ENCODE data around the gene ANKDD1B. TPM values are rescaled to one million over a fixed set of nuclear protein-coding genes. Genes with fewer than 3 reads are reported as not detected.

Gene ANKDD1B
- total RNA-seq, 1 donor: 0.72 TPM

DNA sequence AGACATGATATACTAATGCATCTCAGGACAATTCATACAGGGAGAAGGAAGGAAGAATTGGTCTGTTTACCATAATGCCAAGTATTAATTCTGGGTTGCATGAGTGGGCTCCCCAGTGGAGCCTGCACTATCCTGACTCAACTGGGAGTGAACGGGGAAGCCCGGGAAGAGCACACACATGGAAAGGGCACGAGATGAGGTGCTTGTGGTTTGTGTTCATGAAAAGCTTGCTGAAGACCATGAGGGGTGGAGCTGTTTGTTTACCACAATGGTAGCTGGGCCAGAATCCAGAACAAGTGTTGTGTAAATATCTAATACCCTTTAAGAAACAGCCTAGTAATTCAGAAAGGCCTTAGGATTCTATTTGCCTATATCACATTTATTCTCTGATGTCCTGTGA, 61.4 kb downstream of the ANKDD1B start:
- H4K20me1 ChIP-seq (ENCODE audit: insufficient read depth, low read length): no peaks in the 10 kb centered on the region
- H3K27ac ChIP-seq (ENCODE audit: low read depth, low read length): no peak overlapping the region
- H3K4me1 ChIP-seq (ENCODE audit: insufficient read depth, low read length): peaks cover 7% of the 10 kb centered on the region
- H3K4me3 ChIP-seq (ENCODE audit: insufficient read depth, low read length): no peak overlapping the region
- no peak overlapping the region for H2AFZ ChIP-seq (ENCODE audit: low read length)
- TF ChIP-seq, protein P1, sequence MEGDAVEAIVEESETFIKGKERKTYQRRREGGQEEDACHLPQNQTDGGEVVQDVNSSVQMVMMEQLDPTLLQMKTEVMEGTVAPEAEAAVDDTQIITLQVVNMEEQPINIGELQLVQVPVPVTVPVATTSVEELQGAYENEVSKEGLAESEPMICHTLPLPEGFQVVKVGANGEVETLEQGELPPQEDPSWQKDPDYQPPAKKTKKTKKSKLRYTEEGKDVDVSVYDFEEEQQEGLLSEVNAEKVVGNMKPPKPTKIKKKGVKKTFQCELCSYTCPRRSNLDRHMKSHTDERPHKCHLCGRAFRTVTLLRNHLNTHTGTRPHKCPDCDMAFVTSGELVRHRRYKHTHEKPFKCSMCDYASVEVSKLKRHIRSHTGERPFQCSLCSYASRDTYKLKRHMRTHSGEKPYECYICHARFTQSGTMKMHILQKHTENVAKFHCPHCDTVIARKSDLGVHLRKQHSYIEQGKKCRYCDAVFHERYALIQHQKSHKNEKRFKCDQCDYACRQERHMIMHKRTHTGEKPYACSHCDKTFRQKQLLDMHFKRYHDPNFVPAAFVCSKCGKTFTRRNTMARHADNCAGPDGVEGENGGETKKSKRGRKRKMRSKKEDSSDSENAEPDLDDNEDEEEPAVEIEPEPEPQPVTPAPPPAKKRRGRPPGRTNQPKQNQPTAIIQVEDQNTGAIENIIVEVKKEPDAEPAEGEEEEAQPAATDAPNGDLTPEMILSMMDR (IDR thresholded peaks at IDR 0.05; ENCODE audit: extremely low read depth, low read depth, low read length): no peak
- H3K9me3 ChIP-seq (ENCODE audit: low read depth, low read length): no peaks in the 10 kb centered on the region
- no peaks in the 10 kb centered on the region for H3K27me3 ChIP-seq (ENCODE audit: insufficient read depth, low read length)
- H3K79me2 ChIP-seq (ENCODE audit: insufficient read depth, low read length): no peaks in the 10 kb centered on the region
- DNase-seq (ENCODE audit: insufficient read length, low spot score, missing footprints): no peak
- no peak overlapping the region for H3K4me2 ChIP-seq (ENCODE audit: insufficient read depth, low read length)
- no peaks in the 10 kb centered on the region for H3K36me3 ChIP-seq (ENCODE audit: insufficient read depth, low read length)

DNA sequence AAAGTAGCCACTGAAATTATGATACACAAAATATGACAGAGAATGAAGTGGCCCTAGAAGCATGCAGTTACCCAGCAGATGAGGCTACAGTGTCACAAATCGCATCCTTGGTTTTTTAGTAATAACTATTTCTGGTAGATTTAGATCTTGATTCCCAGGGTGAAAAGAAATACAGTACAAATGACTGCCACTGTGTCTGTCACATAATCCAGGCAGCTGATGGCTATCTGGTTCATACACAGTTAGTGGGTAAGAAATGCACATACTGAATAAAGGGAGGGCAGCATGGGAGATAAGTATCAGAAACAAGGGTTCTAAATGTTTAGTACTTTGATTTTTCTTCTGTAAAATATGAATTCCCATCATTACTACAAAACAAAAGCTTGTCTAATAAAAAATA, 64.5 kb downstream of the ANKDD1B start:
- no peaks in the 10 kb centered on the region for H3K79me2 ChIP-seq (ENCODE audit: insufficient read depth, low read length)
- no peak overlapping the region for H3K4me3 ChIP-seq (ENCODE audit: insufficient read depth, low read length)
- TF ChIP-seq, protein P1 (IDR thresholded peaks at IDR 0.05; ENCODE audit: extremely low read depth, low read depth, low read length): no peak
- H3K27ac ChIP-seq (ENCODE audit: low read depth, low read length): no peak overlapping the region
- H2AFZ ChIP-seq (ENCODE audit: low read length): no peak overlapping the region
- peaks cover 1% of the 10 kb centered on the region for H3K4me1 ChIP-seq (ENCODE audit: insufficient read depth, low read length)
- no peaks in the 10 kb centered on the region for H3K36me3 ChIP-seq (ENCODE audit: insufficient read depth, low read length)
- no peak overlapping the region for H3K4me2 ChIP-seq (ENCODE audit: insufficient read depth, low read length)
- no peak for DNase-seq (ENCODE audit: insufficient read length, low spot score, missing footprints)
- no peaks in the 10 kb centered on the region for H4K20me1 ChIP-seq (ENCODE audit: insufficient read depth, low read length)
- H3K9me3 ChIP-seq (ENCODE audit: low read depth, low read length): no peaks in the 10 kb centered on the region
- no peaks in the 10 kb centered on the region for H3K27me3 ChIP-seq (ENCODE audit: insufficient read depth, low read length)

DNA sequence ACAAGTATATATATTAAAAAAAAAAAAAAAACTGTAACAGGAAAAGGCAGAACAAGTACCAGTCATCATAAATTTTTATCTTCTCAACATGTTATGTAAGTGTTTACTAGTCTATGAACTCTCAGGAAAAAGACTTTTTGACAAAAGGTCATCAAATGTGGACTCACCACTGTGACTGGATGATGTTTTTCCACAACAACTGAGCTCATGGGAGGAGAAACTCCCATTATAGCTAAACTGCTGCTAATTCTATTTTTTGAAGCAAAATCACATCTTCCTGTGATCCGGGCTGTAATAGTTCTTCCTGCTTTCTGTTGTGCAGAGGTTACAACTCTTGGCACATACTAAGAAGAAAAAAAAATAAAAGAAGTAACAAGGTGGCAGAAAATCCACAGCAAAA, 66.4 kb downstream of the ANKDD1B start:
- Histone ChIP-seq H3K4me1 (ENCODE audit: insufficient read depth, low read length) (peaks cover 4% of the 10 kb centered on the region), H3K4me3 (ENCODE audit: insufficient read depth, low read length) (no peak overlapping the region), H2AFZ (ENCODE audit: low read length) (no peak overlapping the region), H3K9me3 (ENCODE audit: low read depth, low read length) (no peaks in the 10 kb centered on the region), H3K79me2 (ENCODE audit: insufficient read depth, low read length) (no peaks in the 10 kb centered on the region), H3K27me3 (ENCODE audit: insufficient read depth, low read length) (no peaks in the 10 kb centered on the region), H3K4me2 (ENCODE audit: insufficient read depth, low read length) (no peak overlapping the region), H4K20me1 (ENCODE audit: insufficient read depth, low read length) (no peaks in the 10 kb centered on the region), H3K36me3 (ENCODE audit: insufficient read depth, low read length) (no peaks in the 10 kb centered on the region), H3K27ac (ENCODE audit: low read depth, low read length) (no peak overlapping the region)
- no peak for DNase-seq (ENCODE audit: insufficient read length, low spot score, missing footprints)
- TF ChIP-seq, protein P1 (IDR thresholded peaks at IDR 0.05; ENCODE audit: extremely low read depth, low read depth, low read length): no peak

DNA sequence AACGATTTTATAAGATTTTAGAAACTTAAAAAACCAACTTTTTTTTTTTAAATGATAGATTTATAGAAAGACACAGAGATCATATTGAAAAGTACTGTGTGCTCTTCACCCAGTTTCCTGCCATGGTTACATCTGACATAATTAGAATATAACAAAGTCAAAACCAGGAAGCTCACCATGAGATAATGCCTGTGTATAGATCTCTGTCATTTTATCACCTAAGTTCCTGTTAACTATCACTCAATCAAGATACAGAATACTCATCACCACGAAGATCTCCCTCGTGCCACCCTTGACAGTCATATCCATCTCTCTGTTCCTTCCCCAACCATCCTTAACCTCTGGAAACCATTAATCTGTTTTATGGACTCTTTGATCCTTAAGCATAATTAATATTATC, 66.9 kb downstream of the ANKDD1B start:
- Histone ChIP-seq H4K20me1 (ENCODE audit: insufficient read depth, low read length) (no peaks in the 10 kb centered on the region), H3K27ac (ENCODE audit: low read depth, low read length) (no peak overlapping the region), H3K4me3 (ENCODE audit: insufficient read depth, low read length) (no peak overlapping the region), H3K79me2 (ENCODE audit: insufficient read depth, low read length) (no peaks in the 10 kb centered on the region), H3K27me3 (ENCODE audit: insufficient read depth, low read length) (no peaks in the 10 kb centered on the region), H3K4me1 (ENCODE audit: insufficient read depth, low read length) (peaks cover 4% of the 10 kb centered on the region), H2AFZ (ENCODE audit: low read length) (no peak overlapping the region), H3K36me3 (ENCODE audit: insufficient read depth, low read length) (no peaks in the 10 kb centered on the region), H3K4me2 (ENCODE audit: insufficient read depth, low read length) (no peak overlapping the region), H3K9me3 (ENCODE audit: low read depth, low read length) (no peaks in the 10 kb centered on the region)
- no peak for DNase-seq (ENCODE audit: insufficient read length, low spot score, missing footprints)
- TF ChIP-seq, protein P1 (IDR thresholded peaks at IDR 0.05; ENCODE audit: extremely low read depth, low read depth, low read length): no peak
